ENCODE data around the gene OLFML3.

OLFML3 gene

GRCh38 chr1:113978863-113979702, at the start of gene OLFML3:
Gene OLFML3 (plus strand): TSS chr1:113979474. CDS start chr1:113979517, 43 bp downstream.
- Histone ChIP-seq H3K27me3 (replicated peaks; ENCODE audit: control insufficient read depth, insufficient read depth, low read length) (no peaks in the 10 kb centered on the region), H3K36me3 (ENCODE audit: control insufficient read depth, insufficient read depth, low read length) (no peaks in the 10 kb centered on the region; the same call in 1 of the 2 replicates), H3K4me3 (replicated peaks; ENCODE audit: low read depth, low read length) (no peak within 1 kb of the TSS)
- TF ChIP-seq CTCF (IDR thresholded peaks at IDR 0.05; ENCODE audit: insufficient read depth, low read length, poor library complexity, severe bottlenecking) = peak; percentile 70
- no peak for DNase-seq (ENCODE audit: extremely low read depth, insufficient read length)

GRCh38 chr1:113929750-113930498, 49.4 kb upstream of the OLFML3 start:
- Histone ChIP-seq H3K4me3 (replicated peaks; ENCODE audit: low read depth, low read length) (peak overlapping the region; percentile 72), H3K27me3 (replicated peaks; ENCODE audit: control insufficient read depth, insufficient read depth, low read length) (no peaks in the 10 kb centered on the region), H3K36me3 (ENCODE audit: control insufficient read depth, insufficient read depth, low read length) (no peaks in the 10 kb centered on the region)
- peak; percentile 69 for DNase-seq (ENCODE audit: extremely low read depth, insufficient read length)
- TF ChIP-seq CTCF (IDR thresholded peaks at IDR 0.05; ENCODE audit: insufficient read depth, low read length, poor library complexity, severe bottlenecking) = peak; percentile 22

DNA sequence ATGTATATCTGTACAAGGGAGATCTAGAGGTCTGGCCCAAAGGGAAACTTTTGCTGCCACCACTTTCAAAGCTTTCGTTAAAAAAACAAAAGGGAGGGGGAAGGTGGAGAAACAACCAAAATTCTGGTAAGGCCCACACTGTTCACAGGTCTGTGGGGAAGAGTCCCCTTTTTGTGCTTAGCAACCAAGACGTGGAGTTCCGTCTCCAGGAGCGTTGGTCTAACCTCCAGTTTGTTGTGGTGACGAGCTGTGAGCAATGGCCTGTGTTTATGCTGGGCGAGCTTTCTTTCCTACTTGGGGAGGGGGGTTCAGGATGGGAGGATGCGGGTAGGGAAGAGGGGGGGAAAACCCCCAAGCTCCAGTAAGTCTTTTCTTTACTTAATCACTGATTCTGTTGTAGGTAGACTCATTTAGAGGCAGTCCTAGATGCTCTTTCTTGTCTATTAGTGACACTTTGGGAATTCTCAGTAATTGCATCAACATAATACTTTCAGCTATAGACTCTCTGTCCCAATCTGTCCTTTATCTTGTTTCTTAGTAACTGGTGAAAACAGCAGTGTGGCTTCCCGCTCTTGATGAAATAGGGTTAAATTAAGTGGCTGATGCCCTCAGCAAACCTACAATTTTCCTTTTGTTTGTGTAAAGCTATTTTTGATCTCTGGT, 48.6 kb upstream of the OLFML3 start:
- H3K36me3 ChIP-seq (ENCODE audit: control insufficient read depth, insufficient read depth, low read length) = no peaks in the 10 kb centered on the region
- peak overlapping the region; percentile 72 for H3K4me3 ChIP-seq (replicated peaks; ENCODE audit: low read depth, low read length)
- no peak for TF ChIP-seq CTCF (IDR thresholded peaks at IDR 0.05; ENCODE audit: insufficient read depth, low read length, poor library complexity, severe bottlenecking)
- DNase-seq (ENCODE audit: extremely low read depth, insufficient read length) = no peak
- H3K27me3 ChIP-seq (replicated peaks; ENCODE audit: control insufficient read depth, insufficient read depth, low read length) = no peaks in the 10 kb centered on the region

DNA sequence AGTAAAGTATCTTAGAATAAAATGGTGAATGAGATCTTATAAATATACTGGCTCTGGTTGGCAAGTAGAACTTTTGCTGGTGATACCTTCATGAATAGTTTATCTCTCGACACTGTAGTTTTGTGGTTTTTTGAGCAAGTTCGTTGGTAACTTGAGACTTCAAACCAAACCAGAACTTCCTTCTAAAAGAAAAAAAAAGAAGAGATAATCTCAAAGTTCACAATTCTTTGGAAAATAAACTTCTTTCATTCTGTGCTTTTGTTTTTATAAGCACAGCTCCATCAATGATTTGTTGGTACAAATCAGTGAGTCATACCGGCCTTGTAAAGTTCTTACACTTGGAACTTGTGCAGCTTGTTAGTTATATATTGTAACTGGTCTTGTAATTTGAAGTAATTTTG, 47.8 kb upstream of the OLFML3 start:
- peak overlapping the region; percentile 72 for H3K4me3 ChIP-seq (replicated peaks; ENCODE audit: low read depth, low read length)
- H3K27me3 ChIP-seq (replicated peaks; ENCODE audit: control insufficient read depth, insufficient read depth, low read length) = no peaks in the 10 kb centered on the region
- TF ChIP-seq CTCF (IDR thresholded peaks at IDR 0.05; ENCODE audit: insufficient read depth, low read length, poor library complexity, severe bottlenecking) = no peak
- no peaks in the 10 kb centered on the region for H3K36me3 ChIP-seq (ENCODE audit: control insufficient read depth, insufficient read depth, low read length)
- no peak for DNase-seq (ENCODE audit: extremely low read depth, insufficient read length)

DNA sequence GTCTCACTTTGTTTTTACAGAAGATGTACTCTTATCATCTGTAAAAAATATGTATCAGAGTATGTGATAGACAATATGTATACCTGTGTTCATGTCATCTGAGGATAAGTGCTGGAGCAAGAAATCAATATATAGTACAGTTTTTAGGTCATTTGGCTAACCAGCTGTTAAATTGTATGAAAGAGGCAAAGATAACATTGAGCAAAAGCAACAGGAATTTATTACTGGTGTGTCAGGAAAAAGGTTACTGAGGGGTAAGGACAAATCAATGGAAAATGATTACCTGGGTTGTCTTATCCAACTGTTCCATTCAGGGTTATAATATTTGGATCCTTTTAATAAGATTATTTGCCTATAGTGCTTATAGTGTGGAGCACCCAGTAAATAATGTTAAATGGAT, 45.3 kb upstream of the OLFML3 start:
- no peak for DNase-seq (ENCODE audit: extremely low read depth, insufficient read length)
- no peak for TF ChIP-seq CTCF (IDR thresholded peaks at IDR 0.05; ENCODE audit: insufficient read depth, low read length, poor library complexity, severe bottlenecking)
- H3K27me3 ChIP-seq (replicated peaks; ENCODE audit: control insufficient read depth, insufficient read depth, low read length) = no peaks in the 10 kb centered on the region
- H3K4me3 ChIP-seq (replicated peaks; ENCODE audit: low read depth, low read length) = no peak overlapping the region
- H3K36me3 ChIP-seq (ENCODE audit: control insufficient read depth, insufficient read depth, low read length) = no peaks in the 10 kb centered on the region

Data from GM06990 (cell line).